Fibroblast of upper back skin (primary cell): Measurements from ENCODE around the gene KCNQ4.
A peak's percentile ranks its signal among the peaks of the same experiment; 100 is the strongest.

Experiments
- DNase-seq: peaks from one replicate; pipeline ENCODE4 v3.0.0-alpha.2; 2013

Gene KCNQ4

GRCh38 chr1:40796939-40797667, 13.5 kb downstream of the KCNQ4 start:
- DNase-seq = no peak

- DNase-seq = no peak
Measured at GRCh38 chr1:40797668-40798010, 14.1 kb downstream of the KCNQ4 start.

GRCh38 chr1:40798366-40799281, 15.0 kb downstream of the KCNQ4 start:
- no peak for DNase-seq

- peak; percentile 37 for DNase-seq
Measured at GRCh38 chr1:40799351-40799867, 15.8 kb downstream of the KCNQ4 start.

- no peak for DNase-seq
Measured at GRCh38 chr1:40801742-40802077, 18.1 kb downstream of the KCNQ4 start.

- DNase-seq = peak; percentile 74
Measured at GRCh38 chr1:40802078-40802741, 18.6 kb downstream of the KCNQ4 start.

- DNase-seq = no peak
Measured at GRCh38 chr1:40802742-40803113, 19.1 kb downstream of the KCNQ4 start.

GRCh38 chr1:40803447-40803846, 19.9 kb downstream of the KCNQ4 start:
- no peak for DNase-seq

GRCh38 chr1:40803902-40804301, 20.3 kb downstream of the KCNQ4 start:
- no peak for DNase-seq

GRCh38 chr1:40806240-40806639, 22.7 kb downstream of the KCNQ4 start:
- DNase-seq = no peak

GRCh38 chr1:40806731-40807695, 23.4 kb downstream of the KCNQ4 start:
- peak; percentile 36 for DNase-seq

- no peak for DNase-seq
Measured at GRCh38 chr1:40808002-40808401, 24.4 kb downstream of the KCNQ4 start.

GRCh38 chr1:40808444-40808843, 24.9 kb downstream of the KCNQ4 start:
- DNase-seq = no peak

GRCh38 chr1:40808909-40809308, 25.3 kb downstream of the KCNQ4 start:
- no peak for DNase-seq

- no peak for DNase-seq
Measured at GRCh38 chr1:40810927-40811326, 27.3 kb downstream of the KCNQ4 start.

GRCh38 chr1:40815420-40815819, 31.8 kb downstream of the KCNQ4 start:
- no peak for DNase-seq

- DNase-seq = no peak
Measured at GRCh38 chr1:40817791-40818263, 34.2 kb downstream of the KCNQ4 start.

GRCh38 chr1:40818264-40818961, 34.8 kb downstream of the KCNQ4 start:
- peak; percentile 24 for DNase-seq

GRCh38 chr1:40819101-40819500, 35.5 kb downstream of the KCNQ4 start:
- no peak for DNase-seq

GRCh38 chr1:40820251-40820797, 36.7 kb downstream of the KCNQ4 start:
- no peak for DNase-seq
